B cell (primary cell): Measurements from ENCODE around the gene CPB2. TPM values are rescaled to one million over a fixed set of nuclear protein-coding genes. Genes with fewer than 3 reads are reported as not detected.

Source experiments
- ATAC-seq: fragments of 200-7000 bp; cut with Tn5 transposase; one replicate; pipeline ENCODE4 v1.10.0; 2021; ENCODE audit warnings: low read depth, mild to moderate bottlenecking, moderate number of reproducible peaks, moderate library complexity
- CTCF ChIA-PET: fragments of 350-600 bp; sonication (Branson Sonifier 250); formaldehyde crosslinking; loops from one replicate; lab custom pipeline; 2021; ENCODE audit warnings: antibody characterized with exemption, inconsistent platforms; lab: Charles Lee
- POLR2A ChIA-PET: fragments of 350-600 bp; sonication (Branson Sonifier 250); formaldehyde crosslinking; loops from one replicate; lab custom pipeline; 2021; ENCODE audit warnings: antibody characterized with exemption; lab: Charles Lee
- DNase-seq: peaks from one replicate; pipeline ENCODE4 v3.0.0; 2013
- H2AFZ ChIP-seq: 2 replicates; pipeline ENCODE4 v1.6.1; 2012; ENCODE audit warnings: mild to moderate bottlenecking, low read depth, low read length; ENCODE audit not compliant: insufficient read depth, poor library complexity, severe bottlenecking
- H3K27ac ChIP-seq, 2 donors: 1 replicate in 1 of 2; 2 replicates in 1 of 2; pipeline ENCODE4 v1.5.1; 2012 to 2013; ENCODE audit warnings: low read length in 2 of 2, mild to moderate bottlenecking in 2 of 2, moderate library complexity in 1 of 2
- H3K27me3 ChIP-seq, 4 experiments: fragments of 200-600 bp in 1 of 4; sonication (generic) in 1 of 4; replicated peaks in 1 of 4; 1 replicate in 2 of 4; 2 replicates in 2 of 4; pipeline versions ENCODE4 v1.6.1 to v1.7.0; 2013 to 2016; ENCODE audit warnings: low read length in 3 of 4, mild to moderate bottlenecking in 2 of 4, mixed read lengths in 1 of 4, moderate library complexity in 1 of 4; ENCODE audit not compliant: insufficient read depth in 4 of 4, control insufficient read depth in 3 of 4; ENCODE audit errors: control extremely low read depth in 1 of 4
- H3K36me3 ChIP-seq, 2 experiments: replicated peaks in 1 of 2; 1 replicate in 1 of 2; 2 replicates in 1 of 2; pipeline versions ENCODE4 v1.6.1 to v1.7.1; 2013; ENCODE audit warnings: low read length in 1 of 2; ENCODE audit not compliant: insufficient read depth in 2 of 2, control insufficient read depth in 1 of 2; ENCODE audit errors: control extremely low read depth in 1 of 2, extremely low read depth in 1 of 2
- H3K4me1 ChIP-seq, 2 donors: fragments of 200-600 bp in 1 of 2; sonication (generic) in 1 of 2; 1 replicate in 1 of 2; 2 replicates in 1 of 2; pipeline versions ENCODE4 v1.5.1 to v1.6.1; 2013 to 2017; ENCODE audit warnings: low read length in 2 of 2; ENCODE audit not compliant: control insufficient read depth in 2 of 2, insufficient read depth in 2 of 2
- H3K4me2 ChIP-seq: replicated peaks from 2 replicates; pipeline ENCODE3; 2012; ENCODE audit warnings: mild to moderate bottlenecking, low read depth, low read length; ENCODE audit not compliant: poor library complexity, severe bottlenecking
- H3K4me3 ChIP-seq, 5 experiments: fragments of 200-600 bp in 1 of 5; sonication (generic) in 1 of 5; 1 replicate in 3 of 5; 2 replicates in 2 of 5; pipeline versions ENCODE4 v1.5.1 to v1.7.0; 2011 to 2016; ENCODE audit warnings: low read length in 4 of 5, mild to moderate bottlenecking in 4 of 5, low read depth in 2 of 5, control low read depth in 1 of 5, moderate library complexity in 1 of 5; ENCODE audit not compliant: insufficient read depth in 1 of 5; ENCODE audit errors: control extremely low read depth in 1 of 5, extremely low read depth in 1 of 5
- H3K79me2 ChIP-seq: fragments of 200-600 bp; sonication (generic); one replicate; pipeline ENCODE4 v1.6.0; 2016; ENCODE audit warnings: low read length; ENCODE audit not compliant: control insufficient read depth, insufficient read depth
- H3K9ac ChIP-seq: fragments of 200-600 bp; sonication (generic); 2 replicates; pipeline ENCODE4 v1.6.1; 2017; ENCODE audit warnings: mild to moderate bottlenecking, low read length, moderate library complexity
- H3K9me3 ChIP-seq, 3 donors: one replicate each; pipeline versions ENCODE4 v1.6.1 to v1.7.1; 2013; ENCODE audit warnings: low read length in 2 of 3; ENCODE audit not compliant: control insufficient read depth in 2 of 3, insufficient read depth in 1 of 3; ENCODE audit errors: control extremely low read depth in 1 of 3
- H4K20me1 ChIP-seq: 2 replicates; pipeline ENCODE4 v1.6.0; 2012; ENCODE audit warnings: mild to moderate bottlenecking, low read length; ENCODE audit not compliant: insufficient read depth, control insufficient read depth, poor library complexity, severe bottlenecking
- H3K27ac Mint-ChIP-seq: one replicate; pipeline ENCODE4 v1.8.0; 2021; ENCODE audit warnings: mixed read lengths
- H3K27me3 Mint-ChIP-seq: one replicate; pipeline ENCODE4 v1.8.0; 2021; ENCODE audit warnings: mixed read lengths
- H3K4me1 Mint-ChIP-seq: one replicate; pipeline ENCODE4 v1.8.0; 2021; ENCODE audit warnings: mixed read lengths
- H3K4me3 Mint-ChIP-seq: one replicate; pipeline ENCODE4 v1.8.0; 2021; ENCODE audit warnings: mixed read lengths
- H3K9me3 Mint-ChIP-seq: one replicate; pipeline ENCODE4 v1.8.0; 2022; ENCODE audit warnings: mixed read lengths; ENCODE audit not compliant: insufficient read depth
- EZH2 ChIP-seq: IDR thresholded peaks from 2 replicates; pipeline ENCODE4 v1.6.1; 2012; ENCODE audit warnings: borderline replicate concordance, low read depth, mild to moderate bottlenecking, moderate library complexity, low read length; ENCODE audit not compliant: insufficient read depth, poor library complexity, severe bottlenecking
- WGBS: methylation state at CpG from one replicate; pipeline ENCODE4 v1.1.5; 2013; ENCODE audit warnings: missing lambda C conversion rate; ENCODE audit not compliant: insufficient coverage; 5-methylcytosine and 5-hydroxymethylcytosine counted together
- intact Hi-C: fragments of 100-400 bp; cut with micrococcal nuclease; formaldehyde crosslinking; loops from one replicate; pipeline ENCODE4 v1.10.0; 2022
- polyA plus RNA-seq: library from polyadenylated mRNA; depleted of rRNA; stranded (reverse); fragments of >200 nt; gene quantifications from 2 replicates; pipeline ENCODE4 v1.2.3, GENCODE V29; 2012
- total RNA-seq, 2 donors: library from RNA; stranded (reverse); fragments of 120-200 nt in 1 of 2; gene quantifications; 1 replicate in 1 of 2; 2 replicates in 1 of 2; pipeline versions ENCODE4 v1.2.3 to v1.2.4, GENCODE V29; 2013 to 2022
- TF ChIP-seq, protein P1 (sequence below): fragments of 200-600 bp; IDR thresholded peaks from one replicate; pipeline ENCODE4 v1.8.0; 2022; ENCODE audit warnings: antibody characterized with exemption, mild to moderate bottlenecking

CPB2 gene
- total and polyA plus RNA-seq, 2 donors (not counting 1 experiment from before 2014, with no cell fraction given): not detected

DNA sequence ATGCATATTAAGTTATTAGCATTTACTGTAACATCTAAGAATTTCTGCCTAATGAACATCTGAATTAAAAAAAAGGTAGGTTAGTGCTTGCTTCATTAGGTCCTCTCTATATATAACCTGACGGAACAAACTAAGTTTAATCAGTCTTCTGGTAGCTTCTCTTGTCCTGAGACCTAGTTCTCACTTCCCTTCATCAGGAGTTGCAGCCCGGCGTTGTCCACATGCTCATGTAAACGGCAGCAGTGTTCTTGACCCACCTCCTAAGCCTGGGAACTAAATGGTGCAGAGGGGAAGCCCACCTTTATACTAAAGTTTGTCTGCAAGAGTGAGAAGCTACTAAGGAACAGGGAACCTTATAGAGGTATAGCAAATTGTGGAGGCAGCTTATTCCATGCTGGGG, 31.9 kb upstream of the CPB2 start:
- H3K4me2 ChIP-seq: no peak overlapping the region
- no peak for DNase-seq
- peak overlapping the region; percentile 57 for H3K27ac Mint-ChIP-seq
- TF ChIP-seq EZH2: no peak
- TF ChIP-seq, protein P1, sequence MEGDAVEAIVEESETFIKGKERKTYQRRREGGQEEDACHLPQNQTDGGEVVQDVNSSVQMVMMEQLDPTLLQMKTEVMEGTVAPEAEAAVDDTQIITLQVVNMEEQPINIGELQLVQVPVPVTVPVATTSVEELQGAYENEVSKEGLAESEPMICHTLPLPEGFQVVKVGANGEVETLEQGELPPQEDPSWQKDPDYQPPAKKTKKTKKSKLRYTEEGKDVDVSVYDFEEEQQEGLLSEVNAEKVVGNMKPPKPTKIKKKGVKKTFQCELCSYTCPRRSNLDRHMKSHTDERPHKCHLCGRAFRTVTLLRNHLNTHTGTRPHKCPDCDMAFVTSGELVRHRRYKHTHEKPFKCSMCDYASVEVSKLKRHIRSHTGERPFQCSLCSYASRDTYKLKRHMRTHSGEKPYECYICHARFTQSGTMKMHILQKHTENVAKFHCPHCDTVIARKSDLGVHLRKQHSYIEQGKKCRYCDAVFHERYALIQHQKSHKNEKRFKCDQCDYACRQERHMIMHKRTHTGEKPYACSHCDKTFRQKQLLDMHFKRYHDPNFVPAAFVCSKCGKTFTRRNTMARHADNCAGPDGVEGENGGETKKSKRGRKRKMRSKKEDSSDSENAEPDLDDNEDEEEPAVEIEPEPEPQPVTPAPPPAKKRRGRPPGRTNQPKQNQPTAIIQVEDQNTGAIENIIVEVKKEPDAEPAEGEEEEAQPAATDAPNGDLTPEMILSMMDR: no peak
- intact Hi-C loops: no loop called here
- WGBS: 83% methylated on average over 1 of the region's 4 CpGs
- H3K9me3 Mint-ChIP-seq: no peaks in the 10 kb centered on the region
- peaks cover 9% of the 10 kb centered on the region for H3K79me2 ChIP-seq
- no peak for ATAC-seq
- no peak overlapping the region for H3K4me3 ChIP-seq
- H3K4me1 ChIP-seq: no peaks in the 10 kb centered on the region
- H4K20me1 ChIP-seq: peaks cover 11% of the 10 kb centered on the region
- no peak overlapping the region for H3K9ac ChIP-seq
- H3K9me3 ChIP-seq: no peaks in the 10 kb centered on the region
- H3K36me3 ChIP-seq: peaks cover 9 to 95% of the 10 kb centered on the region in 2 experiments
- no peak overlapping the region for H3K4me3 Mint-ChIP-seq
- POLR2A ChIA-PET: no interaction called here
- H3K4me1 Mint-ChIP-seq: no peaks in the 10 kb centered on the region
- H3K27me3 ChIP-seq: no peaks in the 10 kb centered on the region
- CTCF ChIA-PET: interaction anchor here (1.2 kb wide), 1 partner anchor 10 kb away, joined by 3 read pairs; no protein-coding TSS in a partner anchor
- H3K27ac ChIP-seq: peak overlapping the region in 1 of 2 donors; percentile 7
- no peaks in the 10 kb centered on the region for H3K27me3 Mint-ChIP-seq
- no peak overlapping the region for H2AFZ ChIP-seq

DNA sequence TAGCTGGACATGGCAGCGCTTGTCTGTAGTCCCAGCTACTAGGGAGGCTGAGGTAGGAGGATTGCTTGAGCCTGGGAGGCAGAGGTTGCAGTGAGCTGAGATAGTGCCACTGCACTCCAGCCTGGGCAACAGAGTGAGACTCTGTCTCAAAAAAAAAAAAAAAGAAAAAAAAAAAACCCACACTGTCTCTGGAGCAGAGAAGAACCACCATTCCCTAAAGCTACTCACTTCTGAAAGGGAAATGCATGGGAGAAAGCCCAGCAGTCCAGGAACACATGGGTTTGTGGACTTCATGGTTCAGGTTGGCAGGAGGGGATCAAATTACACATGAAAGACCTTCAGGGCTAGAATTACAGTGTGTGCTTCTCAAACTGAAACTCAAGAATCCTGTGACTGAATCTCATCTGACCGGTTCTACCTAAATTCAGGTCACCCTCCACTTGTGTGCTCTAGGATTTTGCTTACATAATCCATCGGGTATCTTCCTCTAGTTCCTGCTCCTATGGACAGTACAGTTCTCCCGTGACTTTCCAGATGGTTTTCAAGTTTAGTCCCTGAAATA, 30.2 kb upstream of the CPB2 start:
- H3K79me2 ChIP-seq: peaks cover 7% of the 10 kb centered on the region
- peaks cover 7% of the 10 kb centered on the region for H4K20me1 ChIP-seq
- no peak overlapping the region for H3K9ac ChIP-seq
- intact Hi-C loops: no loop called here
- H3K4me3 ChIP-seq: no peak overlapping the region
- H3K4me2 ChIP-seq: no peak overlapping the region
- H3K4me1 ChIP-seq: no peaks in the 10 kb centered on the region
- 78% methylated on average over 2 of the region's 4 CpGs for WGBS
- ATAC-seq (no peak), DNase-seq (no peak)
- no peaks in the 10 kb centered on the region for H3K9me3 ChIP-seq
- Mint-ChIP-seq H3K27ac (peak overlapping the region; percentile 50), H3K27me3 (no peaks in the 10 kb centered on the region), H3K9me3 (no peaks in the 10 kb centered on the region), H3K4me1 (no peaks in the 10 kb centered on the region), H3K4me3 (no peak overlapping the region)
- CTCF ChIA-PET: interaction anchor here (1.1 kb wide), 1 partner anchor 154 kb away, joined by 3 read pairs; no protein-coding TSS in a partner anchor
- H3K36me3 ChIP-seq: peaks cover 9 to 97% of the 10 kb centered on the region in 2 experiments
- no peak overlapping the region for H2AFZ ChIP-seq
- H3K27ac ChIP-seq: peak overlapping the region in 1 of 2 donors; percentile 18
- no peak for TF ChIP-seq EZH2
- TF ChIP-seq, protein P1: no peak
- no peaks in the 10 kb centered on the region for H3K27me3 ChIP-seq
- POLR2A ChIA-PET: interaction anchor here (1.0 kb wide), 1 partner anchor 15 kb away, joined by 3 read pairs; no protein-coding TSS in a partner anchor
